Coronary artery (tissue), 2 donors: ENCODE data around the gene METRN.
"Not testable (repeated sequence)": the region's sequence is repeated elsewhere in the genome, so short reads cannot be mapped to it uniquely, and the experiment has no call there.

Source experiments
- DNase-seq: peaks from one replicate; pipeline ENCODE4 v3.0.0-alpha.2; 2017; ENCODE audit warnings: low spot score
- H3K27ac ChIP-seq, 2 donors: fragments of 200-600 bp; sonication (generic); one replicate each; pipeline ENCODE4 v1.5.1; 2016 to 2019
- H3K4me3 ChIP-seq: fragments of 200-600 bp; sonication (generic); 2 replicates; pipeline ENCODE4 v1.5.1; 2016; ENCODE audit warnings: mild to moderate bottlenecking, moderate library complexity
- CTCF ChIP-seq: fragments of 200-600 bp; sonication (generic); IDR thresholded peaks from one replicate; pipeline ENCODE4 v1.5.1; 2019; ENCODE audit warnings: antibody characterized with exemption

METRN gene

GRCh38 chr16:708959-709358, 6.0 kb upstream of the METRN start:
- H3K27ac ChIP-seq = no peak overlapping the region
- no peak overlapping the region for H3K4me3 ChIP-seq
- TF ChIP-seq CTCF = no peak
- DNase-seq = no peak

- Histone ChIP-seq H3K27ac (no peak overlapping the region), H3K4me3 (no peak overlapping the region)
- DNase-seq = no peak
- no peak for TF ChIP-seq CTCF
These were observed 5.1 kb upstream of the METRN start for GRCh38 chr16:709566-710499.

- TF ChIP-seq CTCF = no peak
- DNase-seq = no peak
- no peak overlapping the region for H3K4me3 ChIP-seq
- H3K27ac ChIP-seq = no peak overlapping the region
These were observed 4.3 kb upstream of the METRN start for GRCh38 chr16:710500-711075.

- TF ChIP-seq CTCF = no peak
- H3K4me3 ChIP-seq = no peak overlapping the region
- no peak overlapping the region for H3K27ac ChIP-seq
- DNase-seq = no peak
These were observed 3.8 kb upstream of the METRN start for GRCh38 chr16:711084-711483.

GRCh38 chr16:711548-712320, 3.2 kb upstream of the METRN start:
- no peak overlapping the region for H3K27ac ChIP-seq
- TF ChIP-seq CTCF = peak; percentile 86
- DNase-seq = no peak
- no peak overlapping the region for H3K4me3 ChIP-seq

- not testable (repeated sequence) for H3K4me3 ChIP-seq, H3K27ac ChIP-seq, DNase-seq
These were observed 2.1 kb upstream of the METRN start for GRCh38 chr16:712740-713250.

GRCh38 chr16:714079-714478, 839 bp upstream of the METRN start:
- DNase-seq = no peak
- no peak for TF ChIP-seq CTCF
- Histone ChIP-seq H3K4me3 (peak overlapping the region; percentile 85), H3K27ac (no peak overlapping the region)
